Measurements from ENCODE around the gene RAB15. TPM values are rescaled to one million over a fixed set of nuclear protein-coding genes. Genes with fewer than 3 reads are reported as not detected.

The RAB15 gene
- total RNA-seq, 1 donor from 2014 or later, result 98.4 TPM

DNA sequence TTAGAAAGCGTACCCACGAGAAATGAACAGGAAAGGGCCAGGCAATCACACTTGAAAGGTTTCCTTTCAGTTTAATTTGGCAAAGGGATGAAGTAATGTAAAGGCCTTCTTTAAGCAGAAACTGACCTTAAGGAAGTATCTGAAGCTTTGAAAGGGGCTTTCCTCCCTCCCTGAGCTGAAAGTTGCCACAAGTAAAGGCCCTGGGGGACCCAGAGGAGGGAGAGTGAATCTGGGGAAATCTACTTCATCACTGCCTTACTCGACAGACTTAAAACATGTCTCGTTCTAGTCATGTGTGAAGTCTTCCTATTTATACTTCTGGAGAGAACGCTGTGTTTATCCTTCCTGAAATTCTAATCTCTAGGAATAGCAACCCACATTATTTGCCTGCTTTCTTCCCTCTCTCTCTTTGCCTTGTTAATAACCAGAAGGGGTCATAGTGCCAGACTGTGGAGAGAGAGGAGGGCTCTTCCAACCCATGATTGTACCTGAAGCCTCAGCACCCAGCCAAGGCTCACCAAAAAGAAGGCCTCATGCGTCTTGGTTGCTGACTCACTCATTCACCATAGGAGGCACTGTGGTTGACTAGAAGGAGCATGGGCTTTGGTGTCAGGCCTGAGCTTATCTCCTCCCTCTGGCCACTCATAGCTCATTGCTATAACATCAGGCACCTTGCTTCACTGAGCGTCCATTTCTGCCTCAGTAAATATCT lies 19.4 kb downstream of the RAB15 start:
- no peaks in the 10 kb centered on the region for H3K9me3 Mint-ChIP-seq (ENCODE audit: low read depth)
- no peak overlapping the region for H3K27ac Mint-ChIP-seq (ENCODE audit: unreplicated experiment)
- no peak for DNase-seq (ENCODE audit: low spot score)
- peaks cover 21% of the 10 kb centered on the region for H3K36me3 Mint-ChIP-seq (ENCODE audit: low read depth)
- H3K27me3 Mint-ChIP-seq (ENCODE audit: low read depth), result no peaks in the 10 kb centered on the region
- no peak overlapping the region for H3K4me3 Mint-ChIP-seq (ENCODE audit: unreplicated experiment)
- TF ChIP-seq, protein P1, sequence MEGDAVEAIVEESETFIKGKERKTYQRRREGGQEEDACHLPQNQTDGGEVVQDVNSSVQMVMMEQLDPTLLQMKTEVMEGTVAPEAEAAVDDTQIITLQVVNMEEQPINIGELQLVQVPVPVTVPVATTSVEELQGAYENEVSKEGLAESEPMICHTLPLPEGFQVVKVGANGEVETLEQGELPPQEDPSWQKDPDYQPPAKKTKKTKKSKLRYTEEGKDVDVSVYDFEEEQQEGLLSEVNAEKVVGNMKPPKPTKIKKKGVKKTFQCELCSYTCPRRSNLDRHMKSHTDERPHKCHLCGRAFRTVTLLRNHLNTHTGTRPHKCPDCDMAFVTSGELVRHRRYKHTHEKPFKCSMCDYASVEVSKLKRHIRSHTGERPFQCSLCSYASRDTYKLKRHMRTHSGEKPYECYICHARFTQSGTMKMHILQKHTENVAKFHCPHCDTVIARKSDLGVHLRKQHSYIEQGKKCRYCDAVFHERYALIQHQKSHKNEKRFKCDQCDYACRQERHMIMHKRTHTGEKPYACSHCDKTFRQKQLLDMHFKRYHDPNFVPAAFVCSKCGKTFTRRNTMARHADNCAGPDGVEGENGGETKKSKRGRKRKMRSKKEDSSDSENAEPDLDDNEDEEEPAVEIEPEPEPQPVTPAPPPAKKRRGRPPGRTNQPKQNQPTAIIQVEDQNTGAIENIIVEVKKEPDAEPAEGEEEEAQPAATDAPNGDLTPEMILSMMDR (IDR thresholded peaks at IDR 0.05), result peak; percentile 21
- H3K4me1 Mint-ChIP-seq (ENCODE audit: low read depth), result no peaks in the 10 kb centered on the region

DNA sequence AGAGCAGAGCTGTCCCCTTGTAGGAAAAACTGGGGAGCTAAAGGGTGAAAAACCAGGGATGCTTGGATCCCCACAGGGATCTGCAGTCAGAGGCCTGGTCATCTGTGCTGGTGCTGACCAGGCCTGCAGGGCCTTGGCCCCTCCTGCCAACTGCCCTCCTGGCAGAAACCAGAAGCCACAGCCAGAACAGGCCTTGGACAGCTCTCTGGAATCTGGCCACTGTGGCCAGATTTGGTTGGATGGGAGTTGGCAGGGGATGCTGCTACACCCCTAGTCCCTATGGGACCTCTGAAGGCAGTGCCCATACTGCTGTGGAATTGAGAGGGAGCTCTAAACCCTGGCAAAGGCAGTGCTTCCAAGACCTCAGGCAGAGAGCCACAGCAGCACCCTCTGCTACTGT lies 20.4 kb downstream of the RAB15 start:
- no peaks in the 10 kb centered on the region for H3K4me1 Mint-ChIP-seq (ENCODE audit: low read depth)
- DNase-seq (ENCODE audit: low spot score), result no peak
- no peak overlapping the region for H3K27ac Mint-ChIP-seq (ENCODE audit: unreplicated experiment)
- no peaks in the 10 kb centered on the region for H3K27me3 Mint-ChIP-seq (ENCODE audit: low read depth)
- H3K9me3 Mint-ChIP-seq (ENCODE audit: low read depth), result no peaks in the 10 kb centered on the region
- TF ChIP-seq, protein P1 (IDR thresholded peaks at IDR 0.05), result no peak
- no peak overlapping the region for H3K4me3 Mint-ChIP-seq (ENCODE audit: unreplicated experiment)
- peaks cover 29% of the 10 kb centered on the region for H3K36me3 Mint-ChIP-seq (ENCODE audit: low read depth)

DNA sequence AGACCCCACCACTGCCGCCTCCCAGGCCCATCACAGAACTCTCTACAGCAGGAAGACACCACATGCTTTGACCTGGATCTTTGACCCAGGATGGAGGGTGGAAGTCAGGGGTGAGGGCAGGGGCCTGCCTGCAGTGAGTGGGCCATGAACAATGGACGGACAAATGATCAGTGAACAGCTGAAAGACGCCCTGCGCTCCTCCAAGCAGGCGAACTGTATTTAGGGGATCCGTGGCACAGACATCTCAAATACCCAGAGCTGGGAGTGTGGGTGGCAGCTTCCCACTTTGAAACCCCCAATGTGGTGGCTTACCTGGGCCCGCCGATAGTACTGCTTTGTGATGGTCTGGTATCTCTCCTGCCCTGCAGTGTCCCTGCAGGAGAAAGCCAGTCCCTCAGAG lies 20.8 kb downstream of the RAB15 start:
- Mint-ChIP-seq H3K9me3 (ENCODE audit: low read depth) (no peaks in the 10 kb centered on the region), H3K27ac (ENCODE audit: unreplicated experiment) (no peak overlapping the region)

DNA sequence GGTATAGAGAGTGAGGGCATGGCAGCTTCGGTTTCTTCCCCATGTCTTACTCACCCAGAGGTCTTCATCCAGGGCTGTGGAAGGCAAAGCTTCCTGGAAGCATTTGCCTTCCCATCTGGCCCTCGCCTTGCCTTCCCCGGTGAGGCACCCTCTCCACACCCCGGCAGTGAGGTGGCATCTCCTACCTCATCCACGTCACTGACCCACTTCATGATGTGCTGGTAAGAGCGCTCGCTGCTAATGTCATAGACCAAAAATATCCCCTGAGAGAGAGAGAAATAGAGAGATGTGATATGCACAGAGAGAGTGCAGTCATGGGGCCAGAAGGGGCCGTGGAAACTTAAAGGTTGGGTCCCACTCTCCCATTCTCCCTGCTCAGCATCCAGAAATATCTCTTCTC lies 21.2 kb downstream of the RAB15 start:
- no peak for DNase-seq (ENCODE audit: low spot score)
- no peaks in the 10 kb centered on the region for H3K9me3 Mint-ChIP-seq (ENCODE audit: low read depth)
- peaks cover 29% of the 10 kb centered on the region for H3K36me3 Mint-ChIP-seq (ENCODE audit: low read depth)
- H3K27me3 Mint-ChIP-seq (ENCODE audit: low read depth), result no peaks in the 10 kb centered on the region
- no peak overlapping the region for H3K4me3 Mint-ChIP-seq (ENCODE audit: unreplicated experiment)
- H3K27ac Mint-ChIP-seq (ENCODE audit: unreplicated experiment), result no peak overlapping the region
- no peaks in the 10 kb centered on the region for H3K4me1 Mint-ChIP-seq (ENCODE audit: low read depth)
- TF ChIP-seq, protein P1 (IDR thresholded peaks at IDR 0.05), result no peak

More for the DNA sequence above, 20.8 kb downstream of the RAB15 start:
- no peak for DNase-seq (ENCODE audit: low spot score)
- Mint-ChIP-seq H3K4me1 (ENCODE audit: low read depth) (no peaks in the 10 kb centered on the region), H3K36me3 (ENCODE audit: low read depth) (peaks cover 29% of the 10 kb centered on the region), H3K4me3 (ENCODE audit: unreplicated experiment) (no peak overlapping the region), H3K27me3 (ENCODE audit: low read depth) (no peaks in the 10 kb centered on the region)
- TF ChIP-seq, protein P1 (IDR thresholded peaks at IDR 0.05), result no peak

DNA sequence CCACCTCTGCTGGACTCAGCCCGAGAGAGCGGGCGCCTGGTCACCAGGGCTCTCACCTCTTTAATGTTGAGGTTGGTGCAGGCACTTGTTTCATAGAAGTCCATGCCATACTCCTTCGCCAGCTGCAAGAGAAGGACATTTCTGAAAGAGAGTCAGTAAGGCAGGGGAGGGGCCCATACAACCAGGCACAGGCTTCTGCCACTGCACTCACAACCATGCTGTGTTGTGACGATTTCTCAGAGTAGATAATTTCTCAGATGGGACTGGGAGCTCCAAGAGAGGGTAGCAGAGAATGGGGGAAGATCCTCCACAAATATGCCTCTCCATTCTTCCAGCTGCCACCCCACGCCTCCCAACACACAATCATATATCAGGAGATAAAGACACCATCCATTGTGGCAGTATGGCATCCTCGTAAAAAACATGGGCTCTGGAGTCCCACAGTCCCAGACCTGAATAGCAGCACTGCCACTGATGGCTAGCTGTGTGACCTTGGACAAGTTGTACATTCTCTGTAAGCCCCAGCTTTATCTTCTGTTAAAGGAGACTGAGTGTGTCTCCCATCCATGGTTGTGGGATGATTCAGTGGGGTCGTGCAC lies 23.4 kb downstream of the RAB15 start:
- H3K36me3 Mint-ChIP-seq (ENCODE audit: low read depth), result peaks cover 30% of the 10 kb centered on the region
- DNase-seq (ENCODE audit: low spot score), result no peak
- no peaks in the 10 kb centered on the region for H3K4me1 Mint-ChIP-seq (ENCODE audit: low read depth)
- H3K27ac Mint-ChIP-seq (ENCODE audit: unreplicated experiment), result no peak overlapping the region
- H3K9me3 Mint-ChIP-seq (ENCODE audit: low read depth), result no peaks in the 10 kb centered on the region
- no peaks in the 10 kb centered on the region for H3K27me3 Mint-ChIP-seq (ENCODE audit: low read depth)
- no peak overlapping the region for H3K4me3 Mint-ChIP-seq (ENCODE audit: unreplicated experiment)
- TF ChIP-seq, protein P1 (IDR thresholded peaks at IDR 0.05), result no peak
